ENCODE results near the gene SYT15. TPM values are rescaled to one million over a fixed set of nuclear protein-coding genes. Genes with fewer than 3 reads are reported as not detected.

Gene SYT15
- total RNA-seq, 1 donor from 2014 or later: 45.4 TPM

DNA sequence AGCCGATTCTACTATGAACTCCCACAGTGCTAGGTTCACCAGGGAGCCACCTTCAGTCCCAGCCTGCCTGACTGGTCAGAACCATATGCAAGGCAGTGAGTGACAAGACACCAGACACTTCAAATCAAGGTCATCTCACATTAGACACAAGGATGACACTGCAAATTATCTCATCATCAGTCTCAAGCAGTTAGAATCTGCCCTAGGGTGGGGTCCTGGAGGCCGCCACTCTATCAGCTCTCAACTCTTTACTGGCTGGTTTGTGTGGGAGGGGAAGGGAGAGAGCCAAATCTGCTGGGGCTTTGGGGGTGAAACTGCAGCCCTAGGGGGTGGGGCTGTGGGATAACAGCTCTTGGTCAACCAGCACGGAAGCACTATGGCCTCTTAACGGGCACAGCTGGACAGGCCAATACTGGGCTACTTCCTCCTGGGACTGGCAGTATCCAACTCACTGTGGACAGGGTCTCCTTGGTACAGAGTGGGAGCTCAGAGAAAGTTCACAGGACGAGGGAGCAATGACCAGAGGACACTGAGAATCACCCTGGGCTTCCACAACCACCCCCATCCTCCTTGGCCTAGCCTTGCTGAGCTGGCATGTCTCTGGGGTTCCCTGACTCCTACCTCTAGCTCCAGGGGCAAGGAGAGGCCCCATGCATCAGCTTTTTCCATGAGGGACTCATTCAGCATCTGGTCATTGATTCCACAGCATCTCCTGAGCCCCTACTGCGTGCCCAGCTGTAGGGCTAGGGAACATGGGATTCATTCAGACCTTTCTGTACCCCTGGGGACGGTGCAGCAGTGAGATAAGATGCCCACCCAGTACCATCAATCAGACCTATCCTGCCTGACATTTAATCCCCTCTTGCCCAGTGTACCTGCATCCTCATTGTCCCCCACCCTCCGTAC is 27.9 kb upstream of the SYT15 start:
- ATAC-seq (no peak), DNase-seq (no peak)
- Histone ChIP-seq H3K27ac (no peak overlapping the region), H3K4me1 (no peaks in the 10 kb centered on the region), H3K27me3 (peaks cover 21% of the 10 kb centered on the region), H3K36me3 (no peaks in the 10 kb centered on the region), H3K9me3 (no peaks in the 10 kb centered on the region), H3K4me3 (no peak overlapping the region)
- TF ChIP-seq, protein P1, sequence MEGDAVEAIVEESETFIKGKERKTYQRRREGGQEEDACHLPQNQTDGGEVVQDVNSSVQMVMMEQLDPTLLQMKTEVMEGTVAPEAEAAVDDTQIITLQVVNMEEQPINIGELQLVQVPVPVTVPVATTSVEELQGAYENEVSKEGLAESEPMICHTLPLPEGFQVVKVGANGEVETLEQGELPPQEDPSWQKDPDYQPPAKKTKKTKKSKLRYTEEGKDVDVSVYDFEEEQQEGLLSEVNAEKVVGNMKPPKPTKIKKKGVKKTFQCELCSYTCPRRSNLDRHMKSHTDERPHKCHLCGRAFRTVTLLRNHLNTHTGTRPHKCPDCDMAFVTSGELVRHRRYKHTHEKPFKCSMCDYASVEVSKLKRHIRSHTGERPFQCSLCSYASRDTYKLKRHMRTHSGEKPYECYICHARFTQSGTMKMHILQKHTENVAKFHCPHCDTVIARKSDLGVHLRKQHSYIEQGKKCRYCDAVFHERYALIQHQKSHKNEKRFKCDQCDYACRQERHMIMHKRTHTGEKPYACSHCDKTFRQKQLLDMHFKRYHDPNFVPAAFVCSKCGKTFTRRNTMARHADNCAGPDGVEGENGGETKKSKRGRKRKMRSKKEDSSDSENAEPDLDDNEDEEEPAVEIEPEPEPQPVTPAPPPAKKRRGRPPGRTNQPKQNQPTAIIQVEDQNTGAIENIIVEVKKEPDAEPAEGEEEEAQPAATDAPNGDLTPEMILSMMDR (IDR thresholded peaks at IDR 0.05): no peak
- intact Hi-C loops (cut with DNase I): no loop called here

DNA sequence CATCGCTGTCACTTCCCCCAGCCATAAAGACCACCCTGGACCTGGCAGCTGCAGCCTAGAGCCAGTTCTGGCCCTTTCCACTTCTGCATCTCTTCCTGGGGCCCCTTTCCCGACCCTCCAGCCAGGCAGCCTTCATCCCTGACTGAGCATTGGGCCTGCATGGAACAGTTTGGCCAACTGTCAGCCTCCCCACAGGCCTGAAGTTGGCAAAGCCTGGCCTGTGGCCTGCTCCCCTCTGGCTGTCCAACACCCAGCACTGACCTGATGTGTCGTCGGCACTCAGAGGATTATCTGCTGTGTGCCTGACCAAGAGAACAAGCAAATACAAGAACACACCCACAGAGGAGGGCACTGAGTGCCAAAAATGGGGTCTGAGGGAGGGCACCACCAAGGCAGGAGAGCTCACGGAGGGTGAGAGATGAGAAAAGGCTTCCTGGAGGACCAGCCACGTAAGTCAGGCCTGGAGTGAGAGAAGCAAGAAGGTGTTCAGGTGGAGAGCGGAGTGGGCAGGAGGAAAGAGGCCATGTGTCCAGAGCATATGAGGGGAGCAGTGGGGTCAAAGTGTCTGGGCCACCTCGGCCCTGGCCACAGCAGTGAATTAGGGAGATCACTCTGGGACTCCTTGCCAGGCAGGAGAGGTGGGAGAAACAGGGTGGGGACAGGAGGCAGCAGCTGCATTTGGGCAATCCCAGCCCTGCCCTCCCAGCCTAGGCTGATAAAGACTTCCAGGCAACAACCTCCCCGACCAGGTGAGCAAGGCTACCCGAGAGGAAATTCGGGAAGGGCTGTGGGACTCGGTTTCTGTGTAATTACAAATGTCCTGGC is 27.0 kb upstream of the SYT15 start:
- intact Hi-C loops (cut with DNase I): no loop called here
- ATAC-seq (no peak), DNase-seq (peak; percentile 72)
- H3K4me1 ChIP-seq: no peaks in the 10 kb centered on the region
- H3K27me3 ChIP-seq: peaks cover 27% of the 10 kb centered on the region
- no peak overlapping the region for H3K27ac ChIP-seq
- H3K9me3 ChIP-seq: no peaks in the 10 kb centered on the region
- no peak overlapping the region for H3K4me3 ChIP-seq
- TF ChIP-seq, protein P1 (IDR thresholded peaks at IDR 0.05): no peak
- H3K36me3 ChIP-seq: no peaks in the 10 kb centered on the region

GRCh38 chr10:46552526-46553237 is 26.2 kb upstream of the SYT15 start:
- no peak for ATAC-seq
- H3K36me3 ChIP-seq: no peaks in the 10 kb centered on the region
- no peaks in the 10 kb centered on the region for H3K4me1 ChIP-seq
- H3K27me3 ChIP-seq: peaks cover 35% of the 10 kb centered on the region
- no peak overlapping the region for H3K27ac ChIP-seq
- no peak for DNase-seq
- no peaks in the 10 kb centered on the region for H3K9me3 ChIP-seq
- no peak overlapping the region for H3K4me3 ChIP-seq
- intact Hi-C loops (cut with DNase I): no loop called here
- TF ChIP-seq, protein P1 (IDR thresholded peaks at IDR 0.05): no peak

- Histone ChIP-seq H3K9me3 (no peaks in the 10 kb centered on the region), H3K4me1 (no peaks in the 10 kb centered on the region), H3K27me3 (peaks cover 38% of the 10 kb centered on the region), H3K4me3 (no peak overlapping the region), H3K36me3 (no peaks in the 10 kb centered on the region), H3K27ac (no peak overlapping the region)
- DNase-seq (peak; percentile 67), ATAC-seq (no peak)
- intact Hi-C loops (cut with DNase I): no loop called here
- TF ChIP-seq, protein P1 (IDR thresholded peaks at IDR 0.05): no peak
Observed at GRCh38 chr10:46553238-46554049, 25.5 kb upstream of the SYT15 start.

All from upper lobe of right lung (tissue), 1 donor.